Small intestine (tissue), 7 donors: ENCODE data around the gene ATP8A2. TPM values are rescaled to one million over a fixed set of nuclear protein-coding genes. Genes with fewer than 3 reads are reported as not detected.
"Not testable (repeated sequence)": the region's sequence is repeated elsewhere in the genome, so short reads cannot be mapped to it uniquely, and the experiment has no call there.

Experiments used
- DNase-seq, 2 donors: peaks; one replicate each; pipeline versions ENCODE4 v3.0.0 to v3.0.0-alpha.2; 2013
- FAIRE-seq: peaks from 2 replicates; lab custom pipeline; 2012; peaks lifted over from hg19 to GRCh38; lab: Jason Lieb, UNC
- H3K27ac ChIP-seq, 3 donors: one replicate each; pipeline ENCODE4 v1.5.1; 2013; ENCODE audit warnings: low read length in 2 of 3, mild to moderate bottlenecking in 2 of 3, control low read depth in 1 of 3, inconsistent platforms in 1 of 3, low read depth in 1 of 3, moderate library complexity in 1 of 3
- H3K27me3 ChIP-seq, 3 donors: one replicate each; pipeline ENCODE4 v1.6.1; 2013; ENCODE audit warnings: low read length in 3 of 3, inconsistent platforms in 1 of 3; ENCODE audit not compliant: control insufficient read depth in 3 of 3, insufficient read depth in 3 of 3
- H3K36me3 ChIP-seq, 3 donors: one replicate each; pipeline ENCODE4 v1.6.1; 2013; ENCODE audit warnings: low read length in 3 of 3, inconsistent platforms in 1 of 3, low read depth in 1 of 3, mild to moderate bottlenecking in 1 of 3, moderate library complexity in 1 of 3; ENCODE audit not compliant: control insufficient read depth in 3 of 3, insufficient read depth in 2 of 3
- H3K4me1 ChIP-seq, 3 donors: one replicate each; pipeline ENCODE4 v1.6.1; 2013; ENCODE audit warnings: low read length in 2 of 3, inconsistent platforms in 1 of 3, low read depth in 1 of 3, mild to moderate bottlenecking in 1 of 3, moderate library complexity in 1 of 3; ENCODE audit not compliant: control insufficient read depth in 3 of 3, insufficient read depth in 2 of 3
- H3K4me3 ChIP-seq, 3 donors: one replicate each; pipeline ENCODE4 v1.5.1; 2013; ENCODE audit warnings: low read length in 3 of 3, control low read depth in 1 of 3, inconsistent platforms in 1 of 3, low read depth in 1 of 3, mild to moderate bottlenecking in 1 of 3, moderate library complexity in 1 of 3
- H3K9me3 ChIP-seq, 2 donors: one replicate each; pipeline ENCODE4 v1.6.1; 2013; ENCODE audit warnings: low read depth in 1 of 2, low read length in 1 of 2; ENCODE audit not compliant: control insufficient read depth in 2 of 2, insufficient read depth in 1 of 2
- WGBS, 3 donors: extraction: QIAGEN DNeasy Blood & Tissue Kit; methylation state at CpG; one replicate each; pipeline ENCODE4 v1.1.7; 2013; 5-methylcytosine and 5-hydroxymethylcytosine counted together
- polyA plus RNA-seq, 4 donors: library from polyadenylated mRNA; stranded (reverse) in 3 of 4; unstranded in 1 of 4; fragments of 200-250 nt in 3 of 4; fragments of 120-200 nt in 1 of 4; gene quantifications; one replicate each; pipeline versions ENCODE4 v1.2.1 to v1.2.3, GENCODE V29; 2013
- donor health status: healthy with polysubstance abuse.
- donor health status: control.
- donor health status: control.
- donor health status: Bipolar disorder and iron deficiency.
- donor health status: healthy.

ATP8A2 gene
- polyA plus RNA-seq, 4 donors, result 0.72 to 0.79 TPM; not detected in 2

DNA sequence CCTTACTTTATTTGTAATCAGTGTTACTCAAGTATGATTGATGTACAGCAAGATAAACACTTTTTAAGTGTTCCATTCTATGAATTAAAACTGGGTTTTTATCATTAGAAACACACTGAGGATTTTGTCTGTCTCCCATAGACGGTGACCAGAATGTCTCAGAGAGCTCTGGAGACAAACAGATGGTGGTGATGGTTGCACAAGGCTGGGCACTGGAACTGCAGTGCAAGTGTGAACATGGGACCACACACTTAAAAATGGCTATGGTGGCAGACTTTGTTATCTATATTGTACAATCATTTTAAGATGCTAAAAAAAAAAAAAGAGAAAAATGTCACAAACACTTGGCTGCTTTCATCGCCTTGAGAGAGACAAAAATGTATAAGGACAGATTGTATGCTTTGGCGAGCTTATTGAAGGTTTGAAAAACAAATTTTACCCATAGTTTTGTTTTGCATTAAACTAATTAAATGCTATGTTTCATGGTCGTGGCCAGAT is 407.1 kb downstream of the ATP8A2 start:
- H3K9me3 ChIP-seq, result no peaks in the 10 kb centered on the region
- no peaks in the 10 kb centered on the region for H3K27me3 ChIP-seq
- H3K4me3 ChIP-seq, result no peak overlapping the region
- no peak for DNase-seq
- WGBS, 3 donors, result 72 to 76% (median 75%) methylated on average over 4 of the region's 4 CpGs
- H3K36me3 ChIP-seq, result no peaks in the 10 kb centered on the region
- peaks cover 0 to 11% (median 0%) of the 10 kb centered on the region in 3 donors for H3K4me1 ChIP-seq
- no peak overlapping the region for H3K27ac ChIP-seq
- FAIRE-seq, result no peak

DNA sequence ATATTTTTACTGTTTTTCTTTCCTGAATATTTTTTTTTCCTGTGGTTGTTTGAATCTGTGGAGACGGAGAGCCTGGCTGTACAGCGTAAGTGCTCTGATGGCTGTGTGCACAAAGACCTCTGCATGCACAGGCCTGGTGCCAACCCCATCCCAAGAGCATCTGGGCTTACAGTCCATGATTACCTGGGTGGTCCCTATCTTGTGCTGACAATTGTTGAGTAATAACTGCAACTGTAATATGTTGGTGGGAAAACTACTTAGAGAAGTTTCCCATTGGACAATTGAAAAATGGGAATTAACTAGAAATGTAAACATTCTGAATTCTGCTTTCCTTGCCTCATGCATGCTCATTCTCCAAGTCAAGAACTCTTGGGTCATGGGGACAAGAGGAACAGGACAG is 411.3 kb downstream of the ATP8A2 start:
- no peak for FAIRE-seq
- no peaks in the 10 kb centered on the region for H3K27me3 ChIP-seq
- no peaks in the 10 kb centered on the region for H3K36me3 ChIP-seq
- DNase-seq, result no peak
- WGBS, 3 donors, result 74 to 95% (median 92%) methylated on average over 2 of the region's 2 CpGs
- H3K4me3 ChIP-seq, result no peak overlapping the region
- H3K27ac ChIP-seq, result no peak overlapping the region
- H3K9me3 ChIP-seq, result no peaks in the 10 kb centered on the region
- no peaks in the 10 kb centered on the region for H3K4me1 ChIP-seq

- Histone ChIP-seq H3K4me1 (no peaks in the 10 kb centered on the region), H3K36me3 (no peaks in the 10 kb centered on the region), H3K4me3 (no peak overlapping the region), H3K9me3 (no peaks in the 10 kb centered on the region), H3K27ac (no peak overlapping the region), H3K27me3 (no peaks in the 10 kb centered on the region)
- no peak for FAIRE-seq
- DNase-seq, result no peak
- WGBS, 3 donors, result 51 to 56% (median 55%) methylated on average over 5 of the region's 5 CpGs
These were observed 411.8 kb downstream of the ATP8A2 start for GRCh38 chr13:25783601-25784024.

- no peak for FAIRE-seq
- 65 to 74% (median 70%) methylated on average over 4 of the region's 4 CpGs for WGBS, 3 donors
- H3K36me3 ChIP-seq, result no peaks in the 10 kb centered on the region
- H3K27me3 ChIP-seq, result no peaks in the 10 kb centered on the region
- H3K4me1 ChIP-seq, result no peaks in the 10 kb centered on the region
- no peak overlapping the region for H3K4me3 ChIP-seq
- H3K9me3 ChIP-seq, result no peaks in the 10 kb centered on the region
- no peak for DNase-seq
- no peak overlapping the region for H3K27ac ChIP-seq
These were observed 412.3 kb downstream of the ATP8A2 start for GRCh38 chr13:25784119-25784518.

GRCh38 chr13:25790137-25790536 is 418.4 kb downstream of the ATP8A2 start:
- not testable (repeated sequence) for H3K36me3 ChIP-seq, H3K4me1 ChIP-seq, DNase-seq, H3K4me3 ChIP-seq, H3K9me3 ChIP-seq, H3K27ac ChIP-seq, H3K27me3 ChIP-seq, FAIRE-seq
- 85 to 96% (median 93%) methylated on average over 1 of the region's 1 CpG for WGBS, 3 donors

DNA sequence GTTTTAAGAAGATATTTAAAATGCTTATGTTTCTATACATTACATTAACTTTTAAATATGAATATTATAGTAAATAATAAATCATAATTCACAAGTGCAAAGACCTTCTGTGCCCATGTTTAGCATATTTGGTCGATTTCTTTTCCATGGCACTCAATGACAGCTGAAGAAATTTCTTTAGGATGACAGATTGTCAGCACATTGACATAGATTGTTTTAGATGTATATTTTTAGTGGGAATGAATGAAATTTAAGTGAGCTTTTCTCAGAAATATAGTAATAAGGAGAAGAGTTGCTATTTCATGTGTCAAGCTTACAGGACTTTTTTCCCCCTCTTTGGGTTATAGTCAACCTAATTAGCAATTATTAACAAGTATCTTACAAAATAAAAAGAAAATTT is 423.5 kb downstream of the ATP8A2 start:
- 89 to 95% (median 90%) methylated on average over 1 of the region's 1 CpG for WGBS, 3 donors
- H3K27ac ChIP-seq, result no peak overlapping the region
- H3K4me3 ChIP-seq, result no peak overlapping the region
- H3K36me3 ChIP-seq, result no peaks in the 10 kb centered on the region
- H3K9me3 ChIP-seq, result no peaks in the 10 kb centered on the region
- no peaks in the 10 kb centered on the region for H3K27me3 ChIP-seq
- H3K4me1 ChIP-seq, result no peaks in the 10 kb centered on the region
- DNase-seq (no peak), FAIRE-seq (no peak)

DNA sequence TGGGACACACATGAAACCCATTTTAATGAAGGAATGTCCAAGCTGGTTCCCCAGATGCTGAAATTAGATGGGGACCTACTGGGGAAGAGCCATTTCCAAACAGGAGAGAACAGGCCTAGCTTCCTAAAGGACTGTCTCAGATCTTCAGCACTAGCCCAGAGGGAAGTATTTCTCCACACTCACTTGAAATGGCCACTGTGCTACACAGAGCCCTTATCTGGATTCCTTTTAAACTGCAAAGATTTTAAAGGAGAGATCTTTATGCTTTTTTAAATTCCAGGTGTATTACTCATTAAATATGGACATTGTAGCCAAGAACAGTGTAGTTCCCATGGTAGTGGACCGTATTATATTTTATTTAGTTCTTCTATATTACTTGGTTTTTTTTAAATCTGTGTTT is 424.7 kb downstream of the ATP8A2 start:
- FAIRE-seq (no peak), DNase-seq (no peak)
- Histone ChIP-seq H3K36me3 (no peaks in the 10 kb centered on the region), H3K4me1 (no peaks in the 10 kb centered on the region), H3K4me3 (no peak overlapping the region), H3K27ac (no peak overlapping the region), H3K27me3 (no peaks in the 10 kb centered on the region), H3K9me3 (no peaks in the 10 kb centered on the region)
- WGBS, 3 donors, result 82 to 97% (median 92%) methylated on average over 1 of the region's 1 CpG

DNA sequence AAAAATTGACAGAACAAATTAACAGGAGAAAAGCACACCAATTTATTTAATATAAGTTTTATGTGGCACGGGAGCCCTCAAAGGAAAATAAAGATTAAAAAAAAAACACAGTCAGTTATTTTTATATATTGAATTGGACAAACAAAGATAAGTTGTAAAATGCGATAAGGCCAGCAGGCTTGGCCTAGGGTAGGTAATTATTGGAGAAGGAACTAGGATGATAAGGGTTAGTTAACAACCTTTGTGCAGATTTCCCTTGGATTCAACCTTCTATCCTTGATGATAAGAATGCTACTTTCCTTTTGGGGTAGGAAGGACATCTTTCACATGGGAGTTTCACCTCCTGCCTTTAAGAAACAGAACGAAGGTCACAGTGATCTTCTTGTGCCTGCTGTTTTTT is 427.2 kb downstream of the ATP8A2 start:
- Histone ChIP-seq H3K4me3 (no peak overlapping the region), H3K4me1 (no peaks in the 10 kb centered on the region), H3K27ac (no peak overlapping the region), H3K36me3 (no peaks in the 10 kb centered on the region), H3K9me3 (no peaks in the 10 kb centered on the region), H3K27me3 (no peaks in the 10 kb centered on the region)
- DNase-seq, result peak; percentile 22 to 48
- 11 to 55% (median 30%) methylated on average over 3 of the region's 3 CpGs for WGBS, 3 donors
- no peak for FAIRE-seq

DNA sequence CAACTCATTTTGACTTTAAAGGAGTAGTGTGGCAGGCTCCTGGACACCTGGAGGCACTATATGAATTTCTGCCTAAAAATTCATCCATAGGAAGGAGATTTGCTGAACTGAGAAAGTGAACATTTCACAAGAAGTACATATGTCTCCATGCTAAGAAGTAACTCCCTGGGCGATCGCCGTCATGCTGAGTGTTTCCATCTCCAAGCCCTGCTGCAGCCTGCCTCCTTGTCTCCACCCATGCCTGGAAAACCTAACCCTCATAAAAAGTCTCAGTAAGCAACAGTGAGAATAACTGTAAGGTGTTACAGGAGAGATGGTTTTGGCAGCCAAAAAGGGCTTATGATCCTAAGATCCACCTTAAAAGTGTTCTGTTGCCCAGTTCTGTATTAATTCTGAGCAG is 428.7 kb downstream of the ATP8A2 start:
- Histone ChIP-seq H3K36me3 (no peaks in the 10 kb centered on the region), H3K4me3 (no peak overlapping the region), H3K27ac (no peak overlapping the region), H3K9me3 (no peaks in the 10 kb centered on the region), H3K27me3 (no peaks in the 10 kb centered on the region), H3K4me1 (no peaks in the 10 kb centered on the region)
- DNase-seq (no peak), FAIRE-seq (no peak)
- WGBS, 3 donors, result 81 to 96% (median 87%) methylated on average over 3 of the region's 3 CpGs
